GM23338 (cell line): ENCODE data around the gene UBXN10. TPM values are rescaled to one million over a fixed set of nuclear protein-coding genes. Genes with fewer than 3 reads are reported as not detected.

Experiments used
- ATAC-seq: fragments of 200-7000 bp; cut with Tn5 transposase; 3 replicates; pipeline ENCODE4 v1.9.1; 2020
- DNase-seq: peaks from one replicate; pipeline ENCODE4 v3.0.0-alpha.2; 2015; ENCODE audit warnings: low spot score
- H2AFZ ChIP-seq: fragments of 200-600 bp; sonication (generic); 2 replicates; pipeline ENCODE4 v1.8.0; 2016; ENCODE audit warnings: antibody characterized with exemption, mild to moderate bottlenecking, moderate library complexity
- H3F3A ChIP-seq: fragments of 200-600 bp; sonication (generic); replicated peaks from 2 replicates; pipeline ENCODE4 v1.8.0; 2017; ENCODE audit warnings: antibody characterized with exemption, mixed run types, low read depth
- H3K27ac ChIP-seq: fragments of 200-600 bp; sonication (generic); 2 replicates; pipeline ENCODE4 v1.6.1; 2016; ENCODE audit warnings: low read depth
- H3K27me3 ChIP-seq: fragments of 200-600 bp; sonication (generic); 2 replicates; pipeline ENCODE4 v1.8.0; 2016; ENCODE audit warnings: mild to moderate bottlenecking, mixed run types, moderate library complexity; ENCODE audit not compliant: insufficient read depth
- H3K36me3 ChIP-seq: fragments of 200-600 bp; sonication (generic); 2 replicates; pipeline ENCODE4 v1.8.0; 2016; ENCODE audit warnings: mild to moderate bottlenecking; ENCODE audit not compliant: insufficient read depth
- H3K4me1 ChIP-seq: fragments of 200-600 bp; sonication (generic); 2 replicates; pipeline ENCODE4 v1.8.0; 2016; ENCODE audit warnings: mild to moderate bottlenecking, moderate library complexity; ENCODE audit not compliant: insufficient read depth
- H3K4me2 ChIP-seq: fragments of 200-600 bp; sonication (generic); 2 replicates; pipeline ENCODE4 v1.7.1; 2017; ENCODE audit warnings: mixed run types
- H3K4me3 ChIP-seq: fragments of 200-600 bp; sonication (generic); 2 replicates; pipeline ENCODE4 v1.6.1; 2016; ENCODE audit warnings: mixed run types
- H3K79me2 ChIP-seq: fragments of 200-600 bp; sonication (generic); replicated peaks from 2 replicates; pipeline ENCODE4 v1.8.0; 2017; ENCODE audit warnings: mild to moderate bottlenecking; ENCODE audit not compliant: insufficient read depth
- H3K9me2 ChIP-seq: fragments of 200-600 bp; sonication (generic); 2 replicates; pipeline ENCODE4 v1.8.0; 2017; ENCODE audit not compliant: insufficient read depth
- H4K20me1 ChIP-seq: fragments of 200-600 bp; sonication (generic); replicated peaks from 2 replicates; pipeline ENCODE4 v1.8.0; 2017; ENCODE audit warnings: mild to moderate bottlenecking; ENCODE audit not compliant: insufficient read depth
- H3K27ac Mint-ChIP-seq: 2 replicates; pipeline ENCODE4 v1.8.0; 2020; ENCODE audit warnings: inconsistent platforms, mild to moderate bottlenecking, moderate library complexity, mixed read lengths
- H3K27me3 Mint-ChIP-seq: 3 replicates; pipeline ENCODE4 v1.8.0; 2022; ENCODE audit warnings: low read depth, mild to moderate bottlenecking, moderate library complexity, mixed read lengths, inconsistent platforms; ENCODE audit not compliant: insufficient read depth, poor library complexity
- H3K36me3 Mint-ChIP-seq: 3 replicates; pipeline ENCODE4 v1.8.0; 2021; ENCODE audit warnings: low read depth, mild to moderate bottlenecking, inconsistent platforms, moderate library complexity, mixed read lengths
- H3K4me1 Mint-ChIP-seq: 3 replicates; pipeline ENCODE4 v1.8.0; 2020; ENCODE audit warnings: mild to moderate bottlenecking, inconsistent platforms, mixed read lengths
- H3K4me3 Mint-ChIP-seq: 3 replicates; pipeline ENCODE4 v1.8.0; 2021; ENCODE audit warnings: moderate library complexity, mild to moderate bottlenecking, inconsistent platforms, mixed read lengths
- H3K9me3 Mint-ChIP-seq: 3 replicates; pipeline ENCODE4 v1.8.0; 2020; ENCODE audit warnings: moderate library complexity, mild to moderate bottlenecking, inconsistent platforms, mixed read lengths
- CTCF ChIP-seq, 2 experiments: fragments of 200-600 bp in 1 of 2; sonication (generic) in 1 of 2; conservative IDR thresholded peaks; 2 replicates each; pipeline versions ENCODE4 v1.5.1 to v1.6.1; 2016 to 2017; ENCODE audit warnings: antibody characterized with exemption in 2 of 2, low read depth in 2 of 2, mild to moderate bottlenecking in 2 of 2, moderate library complexity in 1 of 2
- ETS1 ChIP-seq: IDR thresholded peaks from 2 replicates; pipeline ENCODE4 v1.6.1; 2016; ENCODE audit warnings: antibody characterized with exemption
- EZH2 ChIP-seq: fragments of 200-600 bp; sonication (generic); IDR thresholded peaks from one replicate; pipeline ENCODE4 v1.8.0; 2017; ENCODE audit warnings: antibody characterized with exemption, mild to moderate bottlenecking, low read depth; ENCODE audit not compliant: unreplicated experiment
- EZH2phosphoT487 ChIP-seq: fragments of 200-600 bp; sonication (generic); IDR thresholded peaks from one replicate; pipeline ENCODE4 v1.8.1; 2018; ENCODE audit warnings: antibody characterized with exemption; ENCODE audit not compliant: unreplicated experiment
- NANOG ChIP-seq: IDR thresholded peaks from 2 replicates; pipeline ENCODE4 v1.6.1; 2016; ENCODE audit warnings: antibody characterized with exemption, borderline replicate concordance
- POLR2AphosphoS5 ChIP-seq: IDR thresholded peaks from 2 replicates; pipeline ENCODE4 v1.6.1; 2016; ENCODE audit warnings: antibody characterized with exemption, low read depth
- ZNF114 ChIP-seq: fragments of 250-450 bp; sonication (Bioruptor Pico); IDR thresholded peaks from 2 replicates; pipeline ENCODE4 v1.5.0; 2020; ENCODE audit warnings: mild to moderate bottlenecking, moderate library complexity
- ZNF331 ChIP-seq: fragments of 250-450 bp; sonication (Bioruptor Pico); IDR thresholded peaks from 2 replicates; pipeline ENCODE4 v1.5.0; 2020; ENCODE audit warnings: low read depth, mild to moderate bottlenecking, moderate library complexity
- polyA plus RNA-seq: library from polyadenylated mRNA; unstranded; fragments of >200 nt; fragmentation: Nextera tagmentation; extraction: Ambion mirVana; gene quantifications from 2 replicates; pipeline ENCODE4 v1.2.1, GENCODE V29; 2016
- total RNA-seq: library from RNA; depleted of rRNA; stranded (reverse); fragments of >200 nt; shearing (Covaris generic); gene quantifications from 2 replicates; pipeline ENCODE4 v1.2.3, GENCODE V29; 2014
- TF ChIP-seq, protein P1 (sequence below): IDR thresholded peaks from one replicate; pipeline ENCODE4 v1.6.1; 2018; ENCODE audit warnings: antibody characterized with exemption; ENCODE audit not compliant: unreplicated experiment
- TF ChIP-seq, protein P2 (sequence below): fragments of 250-450 bp; sonication (Bioruptor Pico); IDR thresholded peaks from 2 replicates; pipeline ENCODE4 v1.5.0; 2020; ENCODE audit warnings: mild to moderate bottlenecking, moderate library complexity

UBXN10 gene
- total and polyA plus RNA-seq, 2 experiments from 2014 or later = 0.27 to 0.69 TPM

DNA sequence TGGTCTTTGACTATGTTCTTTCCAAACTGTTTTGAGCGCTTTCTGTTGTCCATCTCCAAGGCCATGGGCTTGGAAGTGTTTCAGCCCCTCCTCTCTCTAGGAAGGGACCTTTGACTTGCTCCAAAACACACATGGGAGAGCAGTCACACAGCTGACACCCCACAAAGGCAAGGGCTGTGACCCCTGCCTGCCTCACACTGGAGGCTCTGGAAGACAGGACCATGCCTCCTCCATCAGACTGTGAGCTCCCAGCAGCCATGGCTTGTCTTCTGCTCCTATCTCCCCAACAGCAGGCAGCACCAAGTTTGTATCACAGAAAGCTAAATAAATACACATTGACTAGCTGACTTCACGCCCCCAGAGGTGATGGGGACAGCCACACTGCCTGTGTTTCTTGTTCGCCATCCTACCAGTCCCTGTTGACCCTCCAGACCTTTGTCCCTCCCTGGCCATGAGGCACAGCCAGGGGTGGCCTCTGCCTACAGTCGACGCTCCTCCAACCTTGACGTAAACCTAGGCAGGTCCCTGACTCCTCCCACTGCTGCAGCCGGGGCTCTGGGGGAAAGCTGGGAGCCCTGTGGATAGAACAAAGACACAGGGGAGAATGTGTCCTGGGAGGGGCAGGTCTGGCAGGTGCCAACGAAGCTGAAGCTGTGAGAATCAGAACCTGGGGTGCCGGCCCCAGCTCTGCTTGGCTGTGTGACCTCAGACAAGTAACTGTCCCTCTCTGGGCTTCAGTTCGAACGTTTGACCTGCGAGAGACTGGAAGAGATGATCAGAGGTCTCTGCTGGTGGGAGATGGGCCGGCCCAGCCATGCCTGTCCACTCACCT lies 41.9 kb upstream of the UBXN10 start:
- Mint-ChIP-seq H3K9me3 (peaks cover under 1% of the 10 kb centered on the region; the same call in 1 of the 3 replicates), H3K4me1 (0 out of 3 replicates have a peak, but pooled peaks cover 2% of the 10 kb centered on the region), H3K27ac (no peak overlapping the region), H3K27me3 (peaks cover 3% of the 10 kb centered on the region), H3K36me3 (no peaks in the 10 kb centered on the region; the same call in 2 of the 3 replicates), H3K4me3 (no peak overlapping the region)
- Histone ChIP-seq H3K9me2 (no peaks in the 10 kb centered on the region), H3F3A (no peaks in the 10 kb centered on the region), H3K36me3 (no peaks in the 10 kb centered on the region), H3K27me3 (no peaks in the 10 kb centered on the region), H3K79me2 (no peaks in the 10 kb centered on the region), H3K4me3 (no peak overlapping the region), H3K4me1 (no peaks in the 10 kb centered on the region), H4K20me1 (no peaks in the 10 kb centered on the region), H3K27ac (no peak overlapping the region), H3K4me2 (no peak overlapping the region), H2AFZ (no peak overlapping the region)
- no peak for DNase-seq
- ATAC-seq = no peak
- TF ChIP-seq NANOG (no peak), ETS1 (no peak), EZH2phosphoT487 (no peak), ZNF331 (CRISPR knock-in tag) (no peak), ZNF114 (CRISPR knock-in tag) (no peak), POLR2AphosphoS5 (no peak), CTCF (conservative IDR thresholded peaks at IDR 0.05; ENCODE audit: low read depth in 2 of 2) (no peak), EZH2 (no peak)
- TF ChIP-seq, protein P1, sequence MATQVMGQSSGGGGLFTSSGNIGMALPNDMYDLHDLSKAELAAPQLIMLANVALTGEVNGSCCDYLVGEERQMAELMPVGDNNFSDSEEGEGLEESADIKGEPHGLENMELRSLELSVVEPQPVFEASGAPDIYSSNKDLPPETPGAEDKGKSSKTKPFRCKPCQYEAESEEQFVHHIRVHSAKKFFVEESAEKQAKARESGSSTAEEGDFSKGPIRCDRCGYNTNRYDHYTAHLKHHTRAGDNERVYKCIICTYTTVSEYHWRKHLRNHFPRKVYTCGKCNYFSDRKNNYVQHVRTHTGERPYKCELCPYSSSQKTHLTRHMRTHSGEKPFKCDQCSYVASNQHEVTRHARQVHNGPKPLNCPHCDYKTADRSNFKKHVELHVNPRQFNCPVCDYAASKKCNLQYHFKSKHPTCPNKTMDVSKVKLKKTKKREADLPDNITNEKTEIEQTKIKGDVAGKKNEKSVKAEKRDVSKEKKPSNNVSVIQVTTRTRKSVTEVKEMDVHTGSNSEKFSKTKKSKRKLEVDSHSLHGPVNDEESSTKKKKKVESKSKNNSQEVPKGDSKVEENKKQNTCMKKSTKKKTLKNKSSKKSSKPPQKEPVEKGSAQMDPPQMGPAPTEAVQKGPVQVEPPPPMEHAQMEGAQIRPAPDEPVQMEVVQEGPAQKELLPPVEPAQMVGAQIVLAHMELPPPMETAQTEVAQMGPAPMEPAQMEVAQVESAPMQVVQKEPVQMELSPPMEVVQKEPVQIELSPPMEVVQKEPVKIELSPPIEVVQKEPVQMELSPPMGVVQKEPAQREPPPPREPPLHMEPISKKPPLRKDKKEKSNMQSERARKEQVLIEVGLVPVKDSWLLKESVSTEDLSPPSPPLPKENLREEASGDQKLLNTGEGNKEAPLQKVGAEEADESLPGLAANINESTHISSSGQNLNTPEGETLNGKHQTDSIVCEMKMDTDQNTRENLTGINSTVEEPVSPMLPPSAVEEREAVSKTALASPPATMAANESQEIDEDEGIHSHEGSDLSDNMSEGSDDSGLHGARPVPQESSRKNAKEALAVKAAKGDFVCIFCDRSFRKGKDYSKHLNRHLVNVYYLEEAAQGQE = no peak
- TF ChIP-seq, protein P2, sequence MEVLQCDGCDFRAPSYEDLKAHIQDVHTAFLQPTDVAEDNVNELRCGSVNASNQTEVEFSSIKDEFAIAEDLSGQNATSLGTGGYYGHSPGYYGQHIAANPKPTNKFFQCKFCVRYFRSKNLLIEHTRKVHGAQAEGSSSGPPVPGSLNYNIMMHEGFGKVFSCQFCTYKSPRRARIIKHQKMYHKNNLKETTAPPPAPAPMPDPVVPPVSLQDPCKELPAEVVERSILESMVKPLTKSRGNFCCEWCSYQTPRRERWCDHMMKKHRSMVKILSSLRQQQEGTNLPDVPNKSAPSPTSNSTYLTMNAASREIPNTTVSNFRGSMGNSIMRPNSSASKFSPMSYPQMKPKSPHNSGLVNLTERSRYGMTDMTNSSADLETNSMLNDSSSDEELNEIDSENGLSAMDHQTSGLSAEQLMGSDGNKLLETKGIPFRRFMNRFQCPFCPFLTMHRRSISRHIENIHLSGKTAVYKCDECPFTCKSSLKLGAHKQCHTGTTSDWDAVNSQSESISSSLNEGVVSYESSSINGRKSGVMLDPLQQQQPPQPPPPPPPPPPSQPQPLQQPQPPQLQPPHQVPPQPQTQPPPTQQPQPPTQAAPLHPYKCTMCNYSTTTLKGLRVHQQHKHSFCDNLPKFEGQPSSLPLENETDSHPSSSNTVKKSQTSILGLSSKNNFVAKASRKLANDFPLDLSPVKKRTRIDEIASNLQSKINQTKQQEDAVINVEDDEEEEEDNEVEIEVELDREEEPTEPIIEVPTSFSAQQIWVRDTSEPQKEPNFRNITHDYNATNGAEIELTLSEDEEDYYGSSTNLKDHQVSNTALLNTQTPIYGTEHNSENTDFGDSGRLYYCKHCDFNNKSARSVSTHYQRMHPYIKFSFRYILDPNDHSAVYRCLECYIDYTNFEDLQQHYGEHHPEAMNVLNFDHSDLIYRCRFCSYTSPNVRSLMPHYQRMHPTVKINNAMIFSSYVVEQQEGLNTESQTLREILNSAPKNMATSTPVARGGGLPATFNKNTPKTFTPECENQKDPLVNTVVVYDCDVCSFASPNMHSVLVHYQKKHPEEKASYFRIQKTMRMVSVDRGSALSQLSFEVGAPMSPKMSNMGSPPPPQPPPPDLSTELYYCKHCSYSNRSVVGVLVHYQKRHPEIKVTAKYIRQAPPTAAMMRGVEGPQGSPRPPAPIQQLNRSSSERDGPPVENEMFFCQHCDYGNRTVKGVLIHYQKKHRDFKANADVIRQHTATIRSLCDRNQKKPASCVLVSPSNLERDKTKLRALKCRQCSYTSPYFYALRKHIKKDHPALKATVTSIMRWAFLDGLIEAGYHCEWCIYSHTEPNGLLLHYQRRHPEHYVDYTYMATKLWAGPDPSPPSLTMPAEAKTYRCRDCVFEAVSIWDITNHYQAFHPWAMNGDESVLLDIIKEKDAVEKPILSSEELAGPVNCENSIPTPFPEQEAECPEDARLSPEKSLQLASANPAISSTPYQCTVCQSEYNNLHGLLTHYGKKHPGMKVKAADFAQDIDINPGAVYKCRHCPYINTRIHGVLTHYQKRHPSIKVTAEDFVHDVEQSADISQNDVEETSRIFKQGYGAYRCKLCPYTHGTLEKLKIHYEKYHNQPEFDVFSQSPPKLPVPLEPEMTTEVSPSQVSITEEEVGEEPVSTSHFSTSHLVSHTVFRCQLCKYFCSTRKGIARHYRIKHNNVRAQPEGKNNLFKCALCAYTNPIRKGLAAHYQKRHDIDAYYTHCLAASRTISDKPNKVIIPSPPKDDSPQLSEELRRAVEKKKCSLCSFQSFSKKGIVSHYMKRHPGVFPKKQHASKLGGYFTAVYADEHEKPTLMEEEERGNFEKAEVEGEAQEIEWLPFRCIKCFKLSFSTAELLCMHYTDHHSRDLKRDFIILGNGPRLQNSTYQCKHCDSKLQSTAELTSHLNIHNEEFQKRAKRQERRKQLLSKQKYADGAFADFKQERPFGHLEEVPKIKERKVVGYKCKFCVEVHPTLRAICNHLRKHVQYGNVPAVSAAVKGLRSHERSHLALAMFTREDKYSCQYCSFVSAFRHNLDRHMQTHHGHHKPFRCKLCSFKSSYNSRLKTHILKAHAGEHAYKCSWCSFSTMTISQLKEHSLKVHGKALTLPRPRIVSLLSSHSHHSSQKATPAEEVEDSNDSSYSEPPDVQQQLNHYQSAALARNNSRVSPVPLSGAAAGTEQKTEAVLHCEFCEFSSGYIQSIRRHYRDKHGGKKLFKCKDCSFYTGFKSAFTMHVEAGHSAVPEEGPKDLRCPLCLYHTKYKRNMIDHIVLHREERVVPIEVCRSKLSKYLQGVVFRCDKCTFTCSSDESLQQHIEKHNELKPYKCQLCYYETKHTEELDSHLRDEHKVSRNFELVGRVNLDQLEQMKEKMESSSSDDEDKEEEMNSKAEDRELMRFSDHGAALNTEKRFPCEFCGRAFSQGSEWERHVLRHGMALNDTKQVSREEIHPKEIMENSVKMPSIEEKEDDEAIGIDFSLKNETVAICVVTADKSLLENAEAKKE = no peak
